Measurements from ENCODE around the gene CCM2.

Gene CCM2

DNA sequence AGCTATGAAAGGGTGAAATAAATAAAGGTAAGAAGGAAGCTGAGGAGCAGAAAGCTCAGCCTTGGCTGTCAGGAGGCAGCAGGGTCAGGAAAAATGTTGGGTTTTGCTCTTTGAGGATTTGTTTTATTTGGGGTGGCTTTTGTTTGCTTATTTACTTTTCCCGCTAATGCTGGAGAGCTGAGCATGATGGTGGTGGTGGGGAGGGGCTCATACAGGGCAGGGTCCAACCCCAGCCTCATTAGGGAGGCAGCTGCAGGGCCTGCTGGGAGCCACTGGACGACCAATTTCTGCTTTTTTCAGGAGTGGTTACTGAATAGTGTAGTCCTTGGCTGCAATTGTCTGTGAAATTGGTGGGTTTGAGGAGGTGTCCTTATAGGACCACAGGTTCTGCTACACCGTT is 36.3 kb downstream of the CCM2 start:
- TF ChIP-seq, protein P1, sequence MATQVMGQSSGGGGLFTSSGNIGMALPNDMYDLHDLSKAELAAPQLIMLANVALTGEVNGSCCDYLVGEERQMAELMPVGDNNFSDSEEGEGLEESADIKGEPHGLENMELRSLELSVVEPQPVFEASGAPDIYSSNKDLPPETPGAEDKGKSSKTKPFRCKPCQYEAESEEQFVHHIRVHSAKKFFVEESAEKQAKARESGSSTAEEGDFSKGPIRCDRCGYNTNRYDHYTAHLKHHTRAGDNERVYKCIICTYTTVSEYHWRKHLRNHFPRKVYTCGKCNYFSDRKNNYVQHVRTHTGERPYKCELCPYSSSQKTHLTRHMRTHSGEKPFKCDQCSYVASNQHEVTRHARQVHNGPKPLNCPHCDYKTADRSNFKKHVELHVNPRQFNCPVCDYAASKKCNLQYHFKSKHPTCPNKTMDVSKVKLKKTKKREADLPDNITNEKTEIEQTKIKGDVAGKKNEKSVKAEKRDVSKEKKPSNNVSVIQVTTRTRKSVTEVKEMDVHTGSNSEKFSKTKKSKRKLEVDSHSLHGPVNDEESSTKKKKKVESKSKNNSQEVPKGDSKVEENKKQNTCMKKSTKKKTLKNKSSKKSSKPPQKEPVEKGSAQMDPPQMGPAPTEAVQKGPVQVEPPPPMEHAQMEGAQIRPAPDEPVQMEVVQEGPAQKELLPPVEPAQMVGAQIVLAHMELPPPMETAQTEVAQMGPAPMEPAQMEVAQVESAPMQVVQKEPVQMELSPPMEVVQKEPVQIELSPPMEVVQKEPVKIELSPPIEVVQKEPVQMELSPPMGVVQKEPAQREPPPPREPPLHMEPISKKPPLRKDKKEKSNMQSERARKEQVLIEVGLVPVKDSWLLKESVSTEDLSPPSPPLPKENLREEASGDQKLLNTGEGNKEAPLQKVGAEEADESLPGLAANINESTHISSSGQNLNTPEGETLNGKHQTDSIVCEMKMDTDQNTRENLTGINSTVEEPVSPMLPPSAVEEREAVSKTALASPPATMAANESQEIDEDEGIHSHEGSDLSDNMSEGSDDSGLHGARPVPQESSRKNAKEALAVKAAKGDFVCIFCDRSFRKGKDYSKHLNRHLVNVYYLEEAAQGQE (IDR thresholded peaks at IDR 0.05; ENCODE audit: insufficient read depth in 1 of 2, low read depth in 2 of 2, low read length in 2 of 2), result no peak
- no peak for TF ChIP-seq SIN3A (IDR thresholded peaks at IDR 0.05; ENCODE audit: borderline replicate concordance, insufficient read depth, low read length)
- TF ChIP-seq TAF1 (IDR thresholded peaks at IDR 0.05; ENCODE audit: borderline replicate concordance, insufficient read depth, low read length), result no peak
- TF ChIP-seq POLR2AphosphoS5 (IDR thresholded peaks at IDR 0.05; ENCODE audit: low read depth, low read length), result no peak
- no peak for TF ChIP-seq FOXP2 (optimal IDR thresholded peaks at IDR 0.05; ENCODE audit: borderline replicate concordance, extremely low read depth, extremely low read length, insufficient read depth)

DNA sequence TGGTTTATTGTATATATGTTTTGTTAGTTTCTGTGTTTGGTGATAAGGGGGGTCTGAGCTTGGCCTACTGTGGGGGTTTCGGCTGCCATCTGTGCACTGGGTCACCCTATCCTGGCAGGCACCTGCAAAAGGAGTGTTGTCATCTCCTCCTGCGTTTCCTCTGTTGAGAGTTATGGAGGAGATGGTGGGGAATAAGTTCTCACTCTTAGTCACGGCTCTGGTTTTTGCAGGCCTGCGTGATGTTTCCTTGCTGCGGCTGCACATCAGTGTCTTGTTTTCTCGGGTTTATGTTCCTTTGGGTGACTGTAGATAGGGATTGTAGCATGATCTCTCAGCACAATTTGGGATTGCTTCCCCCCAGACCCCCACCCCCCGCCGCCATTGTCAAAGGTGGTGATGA is 36.8 kb downstream of the CCM2 start:
- TF ChIP-seq, protein P1 (IDR thresholded peaks at IDR 0.05; ENCODE audit: insufficient read depth in 1 of 2, low read depth in 2 of 2, low read length in 2 of 2), result no peak
- no peak for TF ChIP-seq TAF1 (IDR thresholded peaks at IDR 0.05; ENCODE audit: borderline replicate concordance, insufficient read depth, low read length)
- no peak for TF ChIP-seq FOXP2 (optimal IDR thresholded peaks at IDR 0.05; ENCODE audit: borderline replicate concordance, extremely low read depth, extremely low read length, insufficient read depth)
- no peak for TF ChIP-seq SIN3A (IDR thresholded peaks at IDR 0.05; ENCODE audit: borderline replicate concordance, insufficient read depth, low read length)
- TF ChIP-seq POLR2AphosphoS5 (IDR thresholded peaks at IDR 0.05; ENCODE audit: low read depth, low read length), result no peak

DNA sequence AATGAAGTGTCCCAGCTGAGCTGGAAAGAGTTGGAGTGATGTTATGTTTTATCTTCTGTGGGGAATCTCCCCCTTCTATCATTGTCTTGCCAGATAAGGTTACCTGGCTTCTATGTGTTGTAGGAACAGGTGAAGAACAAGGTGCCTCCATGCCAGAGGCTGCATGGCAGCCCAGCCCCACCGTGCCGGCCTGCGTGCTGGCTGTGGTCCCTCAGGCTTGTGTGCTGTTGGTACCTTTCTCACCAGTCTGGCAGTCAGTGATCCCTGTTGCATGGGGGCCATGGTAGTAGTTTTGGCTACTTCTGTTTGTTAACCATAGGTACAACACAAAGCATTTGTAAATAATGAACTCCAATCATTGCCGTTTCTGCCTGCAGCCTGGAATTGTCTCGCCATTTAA is 37.9 kb downstream of the CCM2 start:
- no peak for TF ChIP-seq FOXP2 (optimal IDR thresholded peaks at IDR 0.05; ENCODE audit: borderline replicate concordance, extremely low read depth, extremely low read length, insufficient read depth)
- TF ChIP-seq POLR2AphosphoS5 (IDR thresholded peaks at IDR 0.05; ENCODE audit: low read depth, low read length), result no peak
- no peak for TF ChIP-seq SIN3A (IDR thresholded peaks at IDR 0.05; ENCODE audit: borderline replicate concordance, insufficient read depth, low read length)
- TF ChIP-seq TAF1 (IDR thresholded peaks at IDR 0.05; ENCODE audit: borderline replicate concordance, insufficient read depth, low read length), result no peak
- TF ChIP-seq, protein P1 (IDR thresholded peaks at IDR 0.05; ENCODE audit: insufficient read depth in 1 of 2, low read depth in 2 of 2, low read length in 2 of 2), result no peak

DNA sequence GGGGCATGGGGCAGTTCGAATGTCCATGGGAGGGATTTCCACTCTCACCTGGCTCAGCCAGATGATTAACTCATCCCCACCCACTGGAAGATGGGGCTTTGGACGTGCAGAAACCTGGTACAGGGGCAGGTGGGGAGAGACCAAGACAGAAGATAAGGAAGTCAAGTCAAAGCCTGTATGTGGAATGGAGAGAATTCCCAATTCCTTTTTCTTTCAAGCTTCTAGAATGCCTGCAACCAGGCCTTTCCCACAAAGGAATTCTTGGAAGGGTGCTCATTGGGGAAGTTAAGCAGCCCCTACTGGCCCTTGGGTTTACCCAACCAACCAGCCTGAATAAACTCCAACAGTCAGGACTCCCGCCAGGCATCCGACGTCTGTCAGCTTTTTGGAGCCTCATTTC is 39.1 kb downstream of the CCM2 start:
- TF ChIP-seq FOXP2 (optimal IDR thresholded peaks at IDR 0.05; ENCODE audit: borderline replicate concordance, extremely low read depth, extremely low read length, insufficient read depth) (no peak), POLR2AphosphoS5 (IDR thresholded peaks at IDR 0.05; ENCODE audit: low read depth, low read length) (no peak), SIN3A (IDR thresholded peaks at IDR 0.05; ENCODE audit: borderline replicate concordance, insufficient read depth, low read length) (no peak), TAF1 (IDR thresholded peaks at IDR 0.05; ENCODE audit: borderline replicate concordance, insufficient read depth, low read length) (no peak)
- TF ChIP-seq, protein P1 (IDR thresholded peaks at IDR 0.05; ENCODE audit: insufficient read depth in 1 of 2, low read depth in 2 of 2, low read length in 2 of 2), result no peak

DNA sequence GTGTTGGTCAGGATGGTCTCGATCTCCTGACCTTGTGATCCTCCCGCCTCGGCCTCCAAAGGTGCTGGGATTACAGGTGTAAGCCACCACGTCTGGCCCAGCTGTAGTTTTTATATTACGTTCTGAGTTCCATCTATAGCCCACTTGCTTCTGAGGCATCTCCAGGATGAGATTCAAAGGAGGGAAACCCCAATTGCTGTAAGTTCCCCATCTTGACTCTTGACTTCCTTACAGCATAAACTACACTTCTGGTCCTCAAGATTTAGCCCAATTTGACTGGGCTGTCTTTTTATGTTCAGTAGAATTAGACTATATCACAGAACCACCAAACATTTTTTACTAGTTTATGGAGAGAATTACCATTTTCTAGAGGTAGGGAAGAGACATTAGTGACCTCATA is 44.3 kb downstream of the CCM2 start:
- TF ChIP-seq SIN3A (IDR thresholded peaks at IDR 0.05; ENCODE audit: borderline replicate concordance, insufficient read depth, low read length) (no peak), POLR2AphosphoS5 (IDR thresholded peaks at IDR 0.05; ENCODE audit: low read depth, low read length) (no peak), TAF1 (IDR thresholded peaks at IDR 0.05; ENCODE audit: borderline replicate concordance, insufficient read depth, low read length) (no peak), FOXP2 (optimal IDR thresholded peaks at IDR 0.05; ENCODE audit: borderline replicate concordance, extremely low read depth, extremely low read length, insufficient read depth) (no peak)
- TF ChIP-seq, protein P1 (IDR thresholded peaks at IDR 0.05; ENCODE audit: insufficient read depth in 1 of 2, low read depth in 2 of 2, low read length in 2 of 2), result no peak

Data from PFSK-1 (cell line).